Fibroblast of lung (primary cell): ENCODE measurements around the gene SFT2D1. TPM values are rescaled to one million over a fixed set of nuclear protein-coding genes. Genes with fewer than 3 reads are reported as not detected.

Experiments
- DNase-seq, 2 donors: peaks; one replicate each; pipeline versions ENCODE4 v3.0.0 to v3.0.0-alpha.2; 2010; ENCODE audit warnings: low read depth in 2 of 2
- H2AFZ ChIP-seq: 2 replicates; pipeline ENCODE4 v1.5.1; 2012; ENCODE audit warnings: low read length, control low read depth, inconsistent platforms
- H3K27ac ChIP-seq: 2 replicates; pipeline ENCODE4 v1.5.1; 2011; ENCODE audit warnings: low read length, control low read depth; ENCODE audit not compliant: insufficient read depth
- H3K27me3 ChIP-seq: 2 replicates; pipeline ENCODE4 v1.5.1; 2011; ENCODE audit warnings: mild to moderate bottlenecking, low read length; ENCODE audit not compliant: control insufficient read depth, insufficient read depth
- H3K36me3 ChIP-seq: 2 replicates; pipeline ENCODE4 v1.5.1; 2011; ENCODE audit warnings: low read length; ENCODE audit not compliant: control insufficient read depth, insufficient read depth
- H3K4me1 ChIP-seq: 2 replicates; pipeline ENCODE4 v1.5.1; 2011; ENCODE audit warnings: low read length; ENCODE audit not compliant: control insufficient read depth, insufficient read depth; ENCODE audit errors: extremely low read depth
- H3K4me2 ChIP-seq: 2 replicates; pipeline ENCODE4 v1.5.1; 2011; ENCODE audit warnings: low read length, control low read depth; ENCODE audit not compliant: insufficient read depth; ENCODE audit errors: extremely low read depth
- H3K4me3 ChIP-seq, 4 experiments: fragments of 200-600 bp in 1 of 4; sonication (generic) in 1 of 4; replicated peaks in 1 of 4; 2 replicates each; pipeline ENCODE4 v1.5.1; 2011 to 2016; ENCODE audit warnings: low read length in 4 of 4, low read depth in 3 of 4, mild to moderate bottlenecking in 3 of 4, control low read depth in 2 of 4, inconsistent platforms in 1 of 4, mixed read lengths in 1 of 4; ENCODE audit not compliant: insufficient read depth in 1 of 4; ENCODE audit errors: control extremely low read depth in 1 of 4
- H3K79me2 ChIP-seq: 2 replicates; pipeline ENCODE4 v1.5.1; 2012; ENCODE audit warnings: mild to moderate bottlenecking, low read length, inconsistent platforms; ENCODE audit not compliant: control insufficient read depth, insufficient read depth
- H3K9ac ChIP-seq: 2 replicates; pipeline ENCODE4 v1.5.1; 2011; ENCODE audit warnings: mild to moderate bottlenecking, low read length, control low read depth; ENCODE audit not compliant: insufficient read depth
- H3K9me3 ChIP-seq: 2 replicates; pipeline ENCODE4 v1.5.1; 2012; ENCODE audit warnings: low read depth, low read length; ENCODE audit not compliant: control insufficient read depth, insufficient read depth
- H4K20me1 ChIP-seq: 2 replicates; pipeline ENCODE4 v1.5.1; 2011; ENCODE audit warnings: low read length; ENCODE audit not compliant: control insufficient read depth, insufficient read depth; ENCODE audit errors: extremely low read depth
- CTCF ChIP-seq, 2 donors: IDR thresholded peaks in 1 of 2; conservative IDR thresholded peaks in 1 of 2; 1 replicate in 1 of 2; 2 replicates in 1 of 2; pipeline ENCODE4 v1.5.1; 2011 to 2012; ENCODE audit warnings: low read length in 2 of 2, control low read depth in 1 of 2, inconsistent platforms in 1 of 2, low read depth in 1 of 2, mild to moderate bottlenecking in 1 of 2
- EZH2 ChIP-seq: IDR thresholded peaks from 2 replicates; pipeline ENCODE4 v1.5.1; 2012; ENCODE audit warnings: low read length, control low read depth, mild to moderate bottlenecking; ENCODE audit errors: missing control alignments
- polyA plus RNA-seq, 2 donors: library from polyadenylated mRNA; depleted of rRNA in 1 of 2; stranded (reverse) in 1 of 2; unstranded in 1 of 2; fragments of >200 nt; gene quantifications; 2 replicates each; pipeline ENCODE4 v1.2.1, GENCODE V29; 2011 to 2012; ENCODE audit warnings: missing spikeins in 1 of 2
- total RNA-seq: library from RNA; depleted of rRNA; stranded (reverse); fragments of >200 nt; gene quantifications from 2 replicates; pipeline ENCODE4 v1.2.1, GENCODE V29; 2014

Gene SFT2D1
- total and polyA plus RNA-seq, 2 donors (not counting 1 experiment from before 2014, with no cell fraction given), result 34.8 to 86.0 TPM

GRCh38 chr6:166341464-166341863 is 881 bp downstream of the SFT2D1 start:
- H3K27me3 ChIP-seq, result no peaks in the 10 kb centered on the region
- H3K36me3 ChIP-seq, result no peaks in the 10 kb centered on the region
- H3K27ac ChIP-seq, result peak overlapping the region; percentile 96
- H3K9ac ChIP-seq, result peak overlapping the region; percentile 17
- H3K79me2 ChIP-seq, result peaks cover 57% of the 10 kb centered on the region
- H3K9me3 ChIP-seq, result no peaks in the 10 kb centered on the region
- H3K4me1 ChIP-seq, result peaks cover 2% of the 10 kb centered on the region
- TF ChIP-seq EZH2 (no peak), CTCF (conservative IDR thresholded peaks at IDR 0.05 in 1 of 2, IDR thresholded peaks at IDR 0.05 in 1 of 2; ENCODE audit: low read depth in 1 of 2, low read length in 2 of 2) (no peak)
- H3K4me2 ChIP-seq, result peak overlapping the region; percentile 99
- peak overlapping the region; percentile 85 to 100 (median 96) for H3K4me3 ChIP-seq
- no peaks in the 10 kb centered on the region for H4K20me1 ChIP-seq
- H2AFZ ChIP-seq, result no peak overlapping the region
- DNase-seq, result no peak

DNA sequence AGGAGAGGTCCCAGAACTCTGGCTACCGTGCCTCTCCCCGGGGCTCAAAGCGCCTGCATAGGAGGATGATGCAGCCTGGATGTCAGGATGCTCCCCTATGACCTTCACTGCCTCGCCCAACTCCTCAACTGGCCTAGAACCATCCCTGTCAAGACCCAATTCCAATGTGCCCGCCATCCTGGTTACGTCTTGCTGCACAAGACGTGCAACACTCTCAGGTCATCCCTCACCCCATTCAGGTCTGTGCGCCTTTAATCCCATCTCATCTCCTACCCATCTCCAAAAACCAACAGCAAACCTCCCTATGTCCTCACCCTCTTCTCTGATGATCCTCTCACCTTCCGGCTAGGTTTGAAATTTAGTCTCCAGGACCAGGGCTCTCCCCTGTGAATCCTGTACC is 3.5 kb downstream of the SFT2D1 start:
- TF ChIP-seq CTCF (conservative IDR thresholded peaks at IDR 0.05 in 1 of 2, IDR thresholded peaks at IDR 0.05 in 1 of 2; ENCODE audit: low read depth in 1 of 2, low read length in 2 of 2), result no peak
- TF ChIP-seq EZH2, result no peak
- Histone ChIP-seq H3K36me3 (no peaks in the 10 kb centered on the region), H3K27ac (no peak overlapping the region), H3K79me2 (peaks cover 70% of the 10 kb centered on the region), H3K4me2 (no peak overlapping the region), H3K9me3 (no peaks in the 10 kb centered on the region), H3K4me3 (no peak overlapping the region), H3K27me3 (no peaks in the 10 kb centered on the region), H3K4me1 (peaks cover 2% of the 10 kb centered on the region), H3K9ac (no peak overlapping the region), H4K20me1 (no peaks in the 10 kb centered on the region), H2AFZ (no peak overlapping the region)
- no peak for DNase-seq

GRCh38 chr6:166336847-166337246 is 5.5 kb downstream of the SFT2D1 start:
- H4K20me1 ChIP-seq, result no peaks in the 10 kb centered on the region
- no peaks in the 10 kb centered on the region for H3K9me3 ChIP-seq
- no peak for DNase-seq

More at GRCh38 chr6:166336847-166337246, 5.5 kb downstream of the SFT2D1 start:
- H3K4me2 ChIP-seq, result no peak overlapping the region
- H3K4me3 ChIP-seq, result no peak overlapping the region
- H2AFZ ChIP-seq, result no peak overlapping the region
- no peaks in the 10 kb centered on the region for H3K27me3 ChIP-seq
- H3K27ac ChIP-seq, result no peak overlapping the region
- no peaks in the 10 kb centered on the region for H3K36me3 ChIP-seq
- TF ChIP-seq CTCF (conservative IDR thresholded peaks at IDR 0.05 in 1 of 2, IDR thresholded peaks at IDR 0.05 in 1 of 2; ENCODE audit: low read depth in 1 of 2, low read length in 2 of 2) (no peak), EZH2 (no peak)
- H3K4me1 ChIP-seq, result peaks cover 2% of the 10 kb centered on the region
- peaks cover 75% of the 10 kb centered on the region for H3K79me2 ChIP-seq
- no peak overlapping the region for H3K9ac ChIP-seq
